Measurements from ENCODE around the gene ZNF526.

The ZNF526 gene

DNA sequence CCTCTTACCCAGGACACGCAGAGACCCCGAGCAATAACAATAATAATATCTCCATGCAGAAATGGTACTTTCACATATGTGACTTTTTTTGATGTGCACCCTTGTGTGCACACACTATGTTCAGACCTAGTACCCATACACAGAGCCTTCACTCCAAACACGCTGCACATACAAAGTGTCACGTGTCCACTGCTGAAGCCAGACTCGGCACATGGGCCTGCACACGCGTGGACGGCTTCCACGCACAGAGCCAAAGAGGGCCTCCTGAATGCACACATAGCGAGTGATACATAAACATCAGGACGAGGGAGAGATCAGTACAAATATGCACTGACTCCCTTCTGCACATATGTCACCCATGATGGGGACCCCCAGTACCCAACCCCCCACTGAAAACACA is 45.9 kb upstream of the ZNF526 start:
- Histone ChIP-seq H3K27ac (ENCODE audit: poor library complexity, severe bottlenecking) (no peak overlapping the region), H3K4me1 (ENCODE audit: insufficient read depth, poor library complexity, severe bottlenecking) (no peaks in the 10 kb centered on the region), H3K4me3 (ENCODE audit: severe bottlenecking) (no peak overlapping the region), H3K27me3 (ENCODE audit: insufficient read depth, poor library complexity, severe bottlenecking) (peaks cover 37% of the 10 kb centered on the region), H3K36me3 (ENCODE audit: low read depth) (no peaks in the 10 kb centered on the region), H3K9me3 (ENCODE audit: severe bottlenecking) (no peaks in the 10 kb centered on the region)
- DNase-seq (ENCODE audit: low spot score) (no peak), ATAC-seq (ENCODE audit: low read depth) (no peak)
- TF ChIP-seq, protein P1, sequence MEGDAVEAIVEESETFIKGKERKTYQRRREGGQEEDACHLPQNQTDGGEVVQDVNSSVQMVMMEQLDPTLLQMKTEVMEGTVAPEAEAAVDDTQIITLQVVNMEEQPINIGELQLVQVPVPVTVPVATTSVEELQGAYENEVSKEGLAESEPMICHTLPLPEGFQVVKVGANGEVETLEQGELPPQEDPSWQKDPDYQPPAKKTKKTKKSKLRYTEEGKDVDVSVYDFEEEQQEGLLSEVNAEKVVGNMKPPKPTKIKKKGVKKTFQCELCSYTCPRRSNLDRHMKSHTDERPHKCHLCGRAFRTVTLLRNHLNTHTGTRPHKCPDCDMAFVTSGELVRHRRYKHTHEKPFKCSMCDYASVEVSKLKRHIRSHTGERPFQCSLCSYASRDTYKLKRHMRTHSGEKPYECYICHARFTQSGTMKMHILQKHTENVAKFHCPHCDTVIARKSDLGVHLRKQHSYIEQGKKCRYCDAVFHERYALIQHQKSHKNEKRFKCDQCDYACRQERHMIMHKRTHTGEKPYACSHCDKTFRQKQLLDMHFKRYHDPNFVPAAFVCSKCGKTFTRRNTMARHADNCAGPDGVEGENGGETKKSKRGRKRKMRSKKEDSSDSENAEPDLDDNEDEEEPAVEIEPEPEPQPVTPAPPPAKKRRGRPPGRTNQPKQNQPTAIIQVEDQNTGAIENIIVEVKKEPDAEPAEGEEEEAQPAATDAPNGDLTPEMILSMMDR (IDR thresholded peaks at IDR 0.05; ENCODE audit: poor library complexity, severe bottlenecking), result no peak

DNA sequence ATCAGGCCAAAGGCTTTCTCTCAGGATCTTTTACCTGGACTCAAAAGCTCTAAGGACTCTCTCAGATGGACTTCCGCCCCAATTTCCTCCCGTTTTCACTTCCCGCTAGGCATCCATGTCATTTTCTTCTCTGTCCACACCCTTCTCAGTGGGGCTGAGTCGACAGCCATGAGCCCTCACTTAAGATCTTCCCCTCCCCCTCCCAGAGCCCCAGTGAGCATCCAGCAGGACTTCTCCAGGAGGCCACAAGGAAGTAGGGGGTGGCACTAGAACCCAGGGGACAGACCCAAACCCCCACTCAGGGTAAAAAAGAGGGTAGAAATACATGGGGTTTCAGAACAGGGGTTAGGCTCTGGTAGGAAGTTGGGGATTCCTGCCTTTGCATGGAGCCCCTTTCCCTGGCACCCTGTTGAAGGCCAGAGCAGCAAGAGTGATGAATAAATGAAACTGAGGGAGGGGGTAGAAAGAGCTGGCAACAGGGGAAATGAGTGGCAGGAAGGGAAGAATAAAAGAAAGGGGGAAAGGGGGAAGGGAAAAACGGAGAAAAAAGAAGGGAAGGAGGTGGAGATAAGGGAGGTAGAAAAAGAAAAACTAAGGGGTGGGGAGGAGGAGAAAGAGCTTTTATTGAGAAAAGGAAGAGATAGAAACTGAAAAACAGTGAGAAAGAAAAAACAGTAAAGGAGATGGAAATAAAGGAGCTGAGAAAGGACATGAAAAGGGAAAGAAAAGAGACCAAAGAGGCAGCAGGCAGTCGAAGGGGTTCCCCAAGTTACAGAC is 45.0 kb upstream of the ZNF526 start:
- Histone ChIP-seq H3K27ac (ENCODE audit: poor library complexity, severe bottlenecking) (no peak overlapping the region), H3K4me1 (ENCODE audit: insufficient read depth, poor library complexity, severe bottlenecking) (no peaks in the 10 kb centered on the region), H3K4me3 (ENCODE audit: severe bottlenecking) (no peak overlapping the region), H3K27me3 (ENCODE audit: insufficient read depth, poor library complexity, severe bottlenecking) (peaks cover 43% of the 10 kb centered on the region), H3K9me3 (ENCODE audit: severe bottlenecking) (no peaks in the 10 kb centered on the region), H3K36me3 (ENCODE audit: low read depth) (no peaks in the 10 kb centered on the region)
- DNase-seq (ENCODE audit: low spot score) (no peak), ATAC-seq (ENCODE audit: low read depth) (no peak)
- TF ChIP-seq, protein P1 (IDR thresholded peaks at IDR 0.05; ENCODE audit: poor library complexity, severe bottlenecking), result no peak

DNA sequence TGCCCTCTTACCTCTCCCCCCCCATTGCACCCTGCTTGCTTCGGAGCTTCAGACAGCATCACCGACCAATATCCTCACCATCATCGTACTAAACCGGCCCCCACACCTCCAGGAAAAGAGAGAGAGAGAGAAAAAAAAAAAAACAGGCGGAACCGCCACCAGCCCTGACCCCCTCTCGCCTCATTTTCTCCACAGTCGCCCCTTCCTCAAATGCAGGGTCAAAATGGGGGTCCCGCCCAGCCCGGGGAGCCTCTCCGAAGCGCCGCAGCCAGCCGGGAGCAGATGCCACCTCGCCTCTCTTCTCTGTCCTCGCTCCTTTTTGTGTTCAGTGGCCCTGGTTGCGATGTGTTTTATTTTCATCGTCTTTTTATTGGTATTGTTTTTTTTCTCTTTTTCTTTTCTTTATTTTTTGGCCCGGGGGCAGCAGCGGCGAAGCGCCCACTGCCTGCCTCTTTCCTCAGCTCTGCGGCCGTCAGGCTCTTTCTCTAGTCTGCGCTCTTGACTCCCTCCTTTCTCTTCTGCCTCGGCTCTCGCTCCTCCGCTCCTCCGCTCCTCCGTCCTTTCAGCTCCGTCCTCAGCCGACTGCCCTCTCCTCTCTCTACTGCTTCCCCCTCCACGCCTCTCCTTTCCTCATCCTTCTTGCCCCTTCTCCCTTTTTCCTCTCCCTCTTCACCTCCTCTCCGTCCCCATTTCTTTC is 44.0 kb upstream of the ZNF526 start:
- H3K9me3 ChIP-seq (ENCODE audit: severe bottlenecking), result no peaks in the 10 kb centered on the region
- peaks cover 43% of the 10 kb centered on the region for H3K27me3 ChIP-seq (ENCODE audit: insufficient read depth, poor library complexity, severe bottlenecking)
- H3K4me3 ChIP-seq (ENCODE audit: severe bottlenecking), result peak overlapping the region; percentile 29
- TF ChIP-seq, protein P1 (IDR thresholded peaks at IDR 0.05; ENCODE audit: poor library complexity, severe bottlenecking), result no peak
- no peaks in the 10 kb centered on the region for H3K4me1 ChIP-seq (ENCODE audit: insufficient read depth, poor library complexity, severe bottlenecking)
- H3K27ac ChIP-seq (ENCODE audit: poor library complexity, severe bottlenecking), result no peak overlapping the region
- no peaks in the 10 kb centered on the region for H3K36me3 ChIP-seq (ENCODE audit: low read depth)
- no peak for ATAC-seq (ENCODE audit: low read depth)
- no peak for DNase-seq (ENCODE audit: low spot score)

DNA sequence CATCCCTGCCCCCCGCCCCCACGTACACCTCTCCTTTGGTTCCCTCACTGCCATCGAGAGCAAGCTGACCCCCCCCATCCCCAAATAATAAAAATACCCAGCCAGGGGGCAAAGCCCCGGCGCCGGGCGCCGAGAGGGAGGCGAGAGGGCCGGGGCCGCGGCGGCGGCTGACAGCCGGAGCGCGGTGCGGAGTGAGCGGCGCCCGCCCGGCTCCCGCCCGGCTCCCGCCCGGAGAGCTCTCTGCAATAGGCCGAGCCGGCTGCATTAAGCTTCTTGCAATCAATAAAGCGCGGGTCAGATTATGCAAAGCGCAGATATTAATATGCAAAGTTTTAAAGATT is 43.5 kb upstream of the ZNF526 start:
- peaks cover 43% of the 10 kb centered on the region for H3K27me3 ChIP-seq (ENCODE audit: insufficient read depth, poor library complexity, severe bottlenecking)
- no peaks in the 10 kb centered on the region for H3K9me3 ChIP-seq (ENCODE audit: severe bottlenecking)
- DNase-seq (ENCODE audit: low spot score), result no peak
- no peaks in the 10 kb centered on the region for H3K36me3 ChIP-seq (ENCODE audit: low read depth)
- TF ChIP-seq, protein P1 (IDR thresholded peaks at IDR 0.05; ENCODE audit: poor library complexity, severe bottlenecking), result no peak
- H3K4me1 ChIP-seq (ENCODE audit: insufficient read depth, poor library complexity, severe bottlenecking), result no peaks in the 10 kb centered on the region
- ATAC-seq (ENCODE audit: low read depth), result peak; percentile 61
- H3K27ac ChIP-seq (ENCODE audit: poor library complexity, severe bottlenecking), result no peak overlapping the region
- H3K4me3 ChIP-seq (ENCODE audit: severe bottlenecking), result peak overlapping the region; percentile 29

Data from RWPE2 (cell line).